ENCODE measurements around the gene DAB1. TPM values are rescaled to one million over a fixed set of nuclear protein-coding genes. Genes with fewer than 3 reads are reported as not detected.
"Not testable (repeated sequence)": the region's sequence is repeated elsewhere in the genome, so short reads cannot be mapped to it uniquely, and the experiment has no call there.

The DAB1 gene
- total and polyA plus RNA-seq, 7 experiments from 2014 or later, result 0.27 to 1.9 (median 0.43) TPM; not detected in 1

DNA sequence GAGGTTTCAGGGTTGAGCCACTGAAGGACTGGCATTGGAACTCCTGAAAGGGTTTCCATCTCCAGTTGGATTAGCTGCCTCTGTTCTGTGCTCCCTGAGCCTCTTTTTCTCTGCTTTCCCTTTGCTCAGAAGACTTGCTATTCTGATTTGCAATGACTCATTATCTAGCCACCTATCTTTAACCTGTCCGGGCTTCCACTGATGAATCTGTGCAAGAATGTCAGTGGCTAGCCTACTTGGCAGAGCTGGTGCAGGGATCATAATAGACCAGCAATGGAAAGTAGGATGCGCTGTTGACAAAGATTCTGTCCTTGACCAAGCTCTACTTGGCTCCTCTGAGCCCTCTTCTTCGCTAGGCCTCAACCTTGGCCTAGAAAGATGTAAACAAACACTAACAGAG lies 336.2 kb downstream of the DAB1 start:
- CTCF ChIA-PET; DNase-seq; H3K4me3 ChIP-seq (ENCODE audit: low read length); H3K27ac ChIP-seq (ENCODE audit: low read depth, low read length); H3K27ac Mint-ChIP-seq; H3K9me3 Mint-ChIP-seq; H3K36me3 ChIP-seq (ENCODE audit: control insufficient read depth in 2 of 3, insufficient read depth in 3 of 3, low read length in 3 of 3); H3K9me3 ChIP-seq (ENCODE audit: control insufficient read depth in 2 of 3, low read length in 3 of 3); POLR2A ChIA-PET; H3K36me3 Mint-ChIP-seq; H3K4me3 Mint-ChIP-seq; intact Hi-C loops (cut with micrococcal nuclease); H3K4me1 Mint-ChIP-seq; H3K27me3 ChIP-seq (ENCODE audit: control insufficient read depth in 2 of 2, insufficient read depth in 2 of 2, low read length in 2 of 2); H3K4me1 ChIP-seq (ENCODE audit: control insufficient read depth in 2 of 2, insufficient read depth in 2 of 2, low read length in 2 of 2); ATAC-seq: not testable (repeated sequence)
- H3K27me3 Mint-ChIP-seq, result peaks cover 0 to 15% (median 4%) of the 10 kb centered on the region in 5 donors

DNA sequence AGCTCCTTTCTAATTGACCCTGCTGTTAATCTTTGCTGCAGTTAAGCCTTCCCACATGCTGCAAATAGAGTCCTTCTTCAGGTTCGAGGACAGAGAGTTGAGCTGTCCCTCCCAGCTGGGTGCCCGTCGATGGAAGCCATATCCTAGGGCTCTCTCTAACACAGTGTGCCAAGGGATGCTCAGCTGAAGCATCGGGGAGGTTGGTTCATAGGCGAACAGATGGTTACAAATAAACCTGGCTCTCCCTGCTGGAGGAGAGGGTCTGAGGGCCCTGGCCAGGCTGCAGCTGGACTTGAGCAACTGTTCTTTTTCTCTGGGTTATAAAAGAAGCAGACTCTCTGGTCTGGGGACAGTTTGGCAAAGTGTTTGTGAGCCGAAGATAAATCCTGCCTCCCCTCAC lies 337.7 kb downstream of the DAB1 start:
- H3K27me3 ChIP-seq (ENCODE audit: control insufficient read depth in 2 of 2, insufficient read depth in 2 of 2, low read length in 2 of 2), result no peaks in the 10 kb centered on the region
- ChIA-PET CTCF (no interaction called here), POLR2A (no interaction called here)
- H3K27ac ChIP-seq (ENCODE audit: low read depth, low read length), result no peak overlapping the region
- Mint-ChIP-seq H3K9me3 (peaks cover 0 to 1% (median 0%) of the 10 kb centered on the region in 11 donors), H3K36me3 (no peaks in the 10 kb centered on the region), H3K4me1 (no peaks in the 10 kb centered on the region), H3K27me3 (peaks cover 0 to 15% (median 4%) of the 10 kb centered on the region in 5 donors), H3K4me3 (no peak overlapping the region), H3K27ac (no peak overlapping the region)
- H3K36me3 ChIP-seq (ENCODE audit: control insufficient read depth in 2 of 3, insufficient read depth in 3 of 3, low read length in 3 of 3), result no peaks in the 10 kb centered on the region
- no peak overlapping the region for H3K4me3 ChIP-seq (ENCODE audit: low read length)
- intact Hi-C loops (cut with micrococcal nuclease), result no loop called here
- no peaks in the 10 kb centered on the region for H3K9me3 ChIP-seq (ENCODE audit: control insufficient read depth in 2 of 3, low read length in 3 of 3)
- DNase-seq, result no peak
- no peak for ATAC-seq
- no peaks in the 10 kb centered on the region for H3K4me1 ChIP-seq (ENCODE audit: control insufficient read depth in 2 of 2, insufficient read depth in 2 of 2, low read length in 2 of 2)

DNA sequence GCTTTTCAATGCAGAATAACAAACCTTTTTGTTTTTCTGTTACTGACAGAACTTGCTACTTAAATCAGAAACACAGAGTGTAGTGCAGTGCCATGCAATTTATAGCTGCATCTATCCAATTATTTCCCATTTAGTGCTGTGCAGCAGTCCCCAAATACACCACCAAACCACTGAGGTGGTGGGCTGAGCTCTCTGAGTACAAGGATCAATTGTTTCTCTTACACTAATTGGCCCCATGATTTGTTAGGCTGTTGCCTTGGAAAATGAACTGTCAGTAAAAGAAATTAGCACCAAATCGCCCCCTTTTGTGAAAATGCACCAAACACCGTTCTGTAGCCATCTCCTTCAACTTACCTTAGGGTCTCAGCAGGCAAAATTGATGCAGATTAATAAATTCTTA lies 339.2 kb downstream of the DAB1 start:
- H3K36me3 Mint-ChIP-seq, result no peaks in the 10 kb centered on the region
- ATAC-seq, result no peak
- intact Hi-C loops (cut with micrococcal nuclease), result no loop called here
- Histone ChIP-seq H3K4me3 (ENCODE audit: low read length) (no peak overlapping the region), H3K4me1 (ENCODE audit: control insufficient read depth in 2 of 2, insufficient read depth in 2 of 2, low read length in 2 of 2) (no peaks in the 10 kb centered on the region), H3K27me3 (ENCODE audit: control insufficient read depth in 2 of 2, insufficient read depth in 2 of 2, low read length in 2 of 2) (no peaks in the 10 kb centered on the region), H3K27ac (ENCODE audit: low read depth, low read length) (no peak overlapping the region), H3K9me3 (ENCODE audit: control insufficient read depth in 2 of 3, low read length in 3 of 3) (no peaks in the 10 kb centered on the region), H3K36me3 (ENCODE audit: control insufficient read depth in 2 of 3, insufficient read depth in 3 of 3, low read length in 3 of 3) (no peaks in the 10 kb centered on the region)
- H3K27ac Mint-ChIP-seq, result no peak overlapping the region
- peaks cover 0 to 1% (median 0%) of the 10 kb centered on the region in 11 donors for H3K9me3 Mint-ChIP-seq
- no peak overlapping the region for H3K4me3 Mint-ChIP-seq
- no peak for DNase-seq
- ChIA-PET CTCF (no interaction called here), POLR2A (no interaction called here)
- peaks cover 0 to 12% (median 4%) of the 10 kb centered on the region in 5 donors for H3K27me3 Mint-ChIP-seq
- H3K4me1 Mint-ChIP-seq, result no peaks in the 10 kb centered on the region

DNA sequence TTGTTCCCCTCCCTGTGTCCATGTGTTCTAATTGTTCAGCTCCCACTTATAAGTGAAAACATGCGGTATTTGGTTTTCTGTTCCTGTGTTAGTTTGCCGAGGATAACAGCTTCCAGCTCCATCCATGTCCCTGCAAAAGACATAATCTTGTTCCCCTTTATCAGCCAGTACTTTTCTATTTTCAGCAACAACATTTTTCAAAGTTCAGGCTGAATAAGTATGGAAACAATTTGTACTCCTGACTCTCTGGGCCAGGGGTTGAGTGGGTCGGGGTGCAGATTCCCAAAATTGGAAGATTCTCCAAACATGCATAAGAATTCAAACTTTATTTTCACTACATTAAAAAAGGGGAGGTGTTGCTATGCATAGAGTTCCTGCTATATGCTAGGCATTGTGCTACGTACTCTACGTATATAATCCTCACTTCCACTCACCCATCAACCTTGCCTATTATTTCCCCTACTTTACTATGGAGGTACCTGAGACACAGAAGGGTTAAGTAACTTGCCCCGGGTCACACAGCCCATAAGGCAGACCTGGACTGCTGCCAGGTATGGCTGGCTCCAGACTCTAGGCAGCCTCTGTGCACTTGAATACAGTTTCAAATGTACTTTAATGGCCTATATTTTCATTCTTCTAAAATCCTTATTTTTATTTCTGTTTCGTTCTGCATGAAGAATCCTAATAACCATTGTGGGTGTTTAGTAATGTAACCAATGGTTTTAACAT lies 341.0 kb downstream of the DAB1 start:
- no peaks in the 10 kb centered on the region for H3K4me1 Mint-ChIP-seq
- Histone ChIP-seq H3K4me1 (ENCODE audit: control insufficient read depth in 2 of 2, insufficient read depth in 2 of 2, low read length in 2 of 2) (no peaks in the 10 kb centered on the region), H3K36me3 (ENCODE audit: control insufficient read depth in 2 of 3, insufficient read depth in 3 of 3, low read length in 3 of 3) (no peaks in the 10 kb centered on the region), H3K27me3 (ENCODE audit: control insufficient read depth in 2 of 2, insufficient read depth in 2 of 2, low read length in 2 of 2) (no peaks in the 10 kb centered on the region), H3K4me3 (ENCODE audit: low read length) (no peak overlapping the region), H3K27ac (ENCODE audit: low read depth, low read length) (no peak overlapping the region), H3K9me3 (ENCODE audit: control insufficient read depth in 2 of 3, low read length in 3 of 3) (no peaks in the 10 kb centered on the region)
- H3K27ac Mint-ChIP-seq, result no peak overlapping the region
- H3K36me3 Mint-ChIP-seq, result no peaks in the 10 kb centered on the region
- ATAC-seq (no peak), DNase-seq (no peak)
- POLR2A ChIA-PET, result no interaction called here
- CTCF ChIA-PET, result interaction anchor here (0.7 kb wide), 1 partner anchor 138 kb away, joined by 3 read pairs; no protein-coding TSS in a partner anchor
- peaks cover 0 to 18% (median 4%) of the 10 kb centered on the region in 5 donors for H3K27me3 Mint-ChIP-seq
- H3K4me3 Mint-ChIP-seq, result no peak overlapping the region
- peaks cover 0 to 1% (median 0%) of the 10 kb centered on the region in 11 donors for H3K9me3 Mint-ChIP-seq
- intact Hi-C loops (cut with micrococcal nuclease), result no loop called here

DNA sequence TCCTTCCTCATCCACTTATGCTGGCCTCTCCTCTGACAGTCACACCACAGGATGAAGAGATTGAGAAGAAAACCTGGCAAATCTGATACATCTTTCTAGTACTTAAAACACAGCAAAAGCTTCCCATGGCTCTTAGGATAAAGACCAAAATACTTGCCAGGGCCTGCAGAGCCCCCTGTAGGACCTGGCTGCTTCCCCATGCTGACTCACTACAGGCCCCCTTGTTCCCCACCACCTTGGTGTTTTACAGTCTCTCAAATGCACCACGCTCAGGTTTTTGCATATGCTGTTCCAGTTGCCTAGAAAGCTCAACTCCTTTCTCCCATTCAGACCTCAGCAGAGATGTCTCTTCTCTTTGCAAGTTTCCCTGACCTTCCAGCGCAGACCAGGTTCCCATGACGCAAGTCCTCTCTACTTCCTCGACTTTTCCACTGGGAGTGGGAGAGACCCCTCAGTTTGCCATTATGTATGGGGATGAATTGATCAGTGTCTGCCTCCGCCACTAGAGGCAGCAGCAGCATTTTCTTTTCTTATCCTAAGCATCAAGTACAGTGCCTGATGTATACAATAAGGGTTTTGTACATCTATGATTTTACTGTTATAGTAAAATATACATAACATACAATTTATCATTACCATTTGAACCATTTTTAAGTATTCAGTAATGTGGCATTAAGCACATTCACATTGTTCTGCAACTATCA lies 344.3 kb downstream of the DAB1 start:
- H3K4me1 ChIP-seq (ENCODE audit: control insufficient read depth in 2 of 2, insufficient read depth in 2 of 2, low read length in 2 of 2), result no peaks in the 10 kb centered on the region
- no peaks in the 10 kb centered on the region for H3K27me3 ChIP-seq (ENCODE audit: control insufficient read depth in 2 of 2, insufficient read depth in 2 of 2, low read length in 2 of 2)
- no peaks in the 10 kb centered on the region for H3K4me1 Mint-ChIP-seq
- H3K27ac Mint-ChIP-seq, result no peak overlapping the region
- H3K27me3 Mint-ChIP-seq, result peaks cover 0 to 26% (median 1%) of the 10 kb centered on the region in 5 donors
- peaks cover 0 to 2% (median 0%) of the 10 kb centered on the region in 11 donors for H3K9me3 Mint-ChIP-seq
- ATAC-seq (no peak), DNase-seq (no peak)
- no peak overlapping the region for H3K27ac ChIP-seq (ENCODE audit: low read depth, low read length)
- intact Hi-C loops (cut with micrococcal nuclease), result no loop called here
- POLR2A ChIA-PET, result no interaction called here
- no peak overlapping the region for H3K4me3 Mint-ChIP-seq
- no peaks in the 10 kb centered on the region for H3K36me3 ChIP-seq (ENCODE audit: control insufficient read depth in 2 of 3, insufficient read depth in 3 of 3, low read length in 3 of 3)
- CTCF ChIA-PET, result no interaction called here
- H3K9me3 ChIP-seq (ENCODE audit: control insufficient read depth in 2 of 3, low read length in 3 of 3), result no peaks in the 10 kb centered on the region
- no peaks in the 10 kb centered on the region for H3K36me3 Mint-ChIP-seq
- H3K4me3 ChIP-seq (ENCODE audit: low read length), result no peak overlapping the region

DNA sequence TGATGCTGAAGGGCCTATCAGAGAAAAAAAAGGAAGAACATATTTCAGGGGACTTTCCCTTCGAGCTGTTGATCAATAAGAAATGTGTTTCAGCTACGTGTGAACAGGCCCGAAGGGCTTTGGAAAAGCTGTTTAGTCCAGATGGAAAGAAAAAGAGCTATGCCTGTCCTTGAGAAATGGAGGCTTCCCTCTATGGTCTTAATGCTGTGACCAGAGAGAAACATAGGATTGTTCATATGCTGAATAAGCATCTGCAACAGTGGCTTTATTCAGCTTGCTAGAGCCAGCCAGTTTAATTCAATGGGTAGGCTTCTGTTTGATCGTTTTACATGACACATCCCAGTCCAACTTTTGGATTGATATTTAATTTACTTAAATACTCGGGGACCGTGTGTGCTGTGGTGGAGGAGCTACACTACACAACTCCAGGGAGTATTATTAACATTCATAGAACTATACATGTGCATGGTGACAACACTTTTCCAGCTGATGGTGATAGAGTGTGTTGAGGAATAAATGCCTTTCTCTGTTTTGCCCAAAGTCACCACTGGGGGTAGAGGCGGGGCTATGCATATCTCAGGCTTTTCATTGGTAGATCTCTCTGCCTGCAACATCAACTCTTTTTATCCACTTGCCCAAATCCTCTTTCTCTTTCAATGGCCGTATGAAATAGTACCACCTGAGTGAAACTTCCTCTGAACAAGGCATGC lies 351.3 kb downstream of the DAB1 start:
- CTCF ChIA-PET, result interaction anchor here (0.6 kb wide), 1 partner anchor 1249 kb away, joined by 3 read pairs; no protein-coding TSS in a partner anchor
- intact Hi-C loops (cut with micrococcal nuclease), result no loop called here
- H3K36me3 Mint-ChIP-seq, result no peaks in the 10 kb centered on the region

More for the DNA sequence above, 351.3 kb downstream of the DAB1 start:
- Mint-ChIP-seq H3K27me3 (peaks cover 0 to 24% (median 5%) of the 10 kb centered on the region in 5 donors), H3K27ac (no peak overlapping the region), H3K4me1 (no peaks in the 10 kb centered on the region), H3K9me3 (peaks cover 0 to 4% (median 0%) of the 10 kb centered on the region in 11 donors), H3K4me3 (no peak overlapping the region)
- H3K27me3 ChIP-seq (ENCODE audit: control insufficient read depth in 2 of 2, insufficient read depth in 2 of 2, low read length in 2 of 2), result peaks cover 0 to 3% of the 10 kb centered on the region in 2 donors
- DNase-seq (no peak), ATAC-seq (no peak)
- POLR2A ChIA-PET, result no interaction called here
- no peak overlapping the region for H3K27ac ChIP-seq (ENCODE audit: low read depth, low read length)
- no peaks in the 10 kb centered on the region for H3K4me1 ChIP-seq (ENCODE audit: control insufficient read depth in 2 of 2, insufficient read depth in 2 of 2, low read length in 2 of 2)
- H3K36me3 ChIP-seq (ENCODE audit: control insufficient read depth in 2 of 3, insufficient read depth in 3 of 3, low read length in 3 of 3), result no peaks in the 10 kb centered on the region
- no peak overlapping the region for H3K4me3 ChIP-seq (ENCODE audit: low read length)
- no peaks in the 10 kb centered on the region for H3K9me3 ChIP-seq (ENCODE audit: control insufficient read depth in 2 of 3, low read length in 3 of 3)
